T-cell (primary cell): Measurements from ENCODE around the gene JMJD8. TPM values are rescaled to one million over a fixed set of nuclear protein-coding genes. Genes with fewer than 3 reads are reported as not detected.

ENCODE experiments used
- ATAC-seq, 4 experiments: fragments of 200-7000 bp in 3 of 4; fragments of 150-1000 bp in 1 of 4; cut with Tn5 transposase; replicated peaks in 1 of 4; 1 replicate in 3 of 4; 2 replicates in 1 of 4; pipeline ENCODE4 v1.10.0; 2021; ENCODE audit warnings: moderate library complexity in 3 of 4, mild to moderate bottlenecking in 2 of 4, moderate number of reproducible peaks in 1 of 4
- CTCF ChIA-PET, 2 donors: fragments of 300-600 bp; sonication (Branson Sonifier 250); formaldehyde crosslinking; loops; one replicate each; lab custom pipeline; 2022; ENCODE audit warnings: antibody characterized with exemption in 2 of 2; lab: Charles Lee
- POLR2A ChIA-PET, 2 donors: fragments of 300-600 bp; sonication (Branson Sonifier 250); formaldehyde crosslinking; loops; one replicate each; lab custom pipeline; 2022; ENCODE audit warnings: antibody characterized with exemption in 2 of 2; lab: Charles Lee
- DNase-seq, 35 experiments: peaks; one replicate each; pipeline versions ENCODE4 v3.0.0 to v3.0.0-alpha.2; 2013 to 2023
- H3K27ac ChIP-seq: one replicate; pipeline ENCODE4 v1.5.1; 2013; ENCODE audit warnings: low read length
- H3K27me3 ChIP-seq, 2 experiments: replicated peaks in 1 of 2; 1 replicate in 1 of 2; 2 replicates in 1 of 2; pipeline versions ENCODE4 v1.6.1 to v1.7.0; 2013; ENCODE audit warnings: low read length in 1 of 2, mixed read lengths in 1 of 2; ENCODE audit not compliant: control insufficient read depth in 2 of 2, insufficient read depth in 2 of 2; ENCODE audit errors: extremely low read depth in 1 of 2
- H3K36me3 ChIP-seq, 2 donors: 1 replicate in 1 of 2; 2 replicates in 1 of 2; pipeline versions ENCODE4 v1.6.1 to v1.7.0; 2013; ENCODE audit warnings: low read length in 1 of 2; ENCODE audit not compliant: control insufficient read depth in 2 of 2, insufficient read depth in 1 of 2; ENCODE audit errors: extremely low read depth in 1 of 2
- H3K4me1 ChIP-seq, 2 experiments: 1 replicate in 1 of 2; 2 replicates in 1 of 2; pipeline versions ENCODE4 v1.6.1 to v1.7.0; 2013; ENCODE audit warnings: low read length in 2 of 2, mixed read lengths in 1 of 2; ENCODE audit not compliant: insufficient read depth in 2 of 2, control insufficient read depth in 1 of 2; ENCODE audit errors: extremely low read depth in 1 of 2
- H3K4me3 ChIP-seq, 2 donors: 1 replicate in 1 of 2; 2 replicates in 1 of 2; pipeline versions ENCODE4 v1.5.1 to v1.7.0; 2013; ENCODE audit warnings: mild to moderate bottlenecking in 2 of 2, low read length in 1 of 2, moderate library complexity in 1 of 2; ENCODE audit not compliant: control insufficient read depth in 1 of 2; ENCODE audit errors: extremely low read depth in 1 of 2
- H3K9me3 ChIP-seq: 2 replicates; pipeline ENCODE4 v1.7.0; 2013
- H3K27ac Mint-ChIP-seq, 2 donors: one replicate each; pipeline ENCODE4 v1.8.0; 2020 to 2021; ENCODE audit warnings: mild to moderate bottlenecking in 2 of 2, mixed read lengths in 2 of 2
- H3K27me3 Mint-ChIP-seq, 2 donors: one replicate each; pipeline ENCODE4 v1.8.0; 2021 to 2022; ENCODE audit warnings: mixed read lengths in 2 of 2
- H3K36me3 Mint-ChIP-seq: one replicate; pipeline ENCODE4 v1.8.0; 2021; ENCODE audit warnings: mixed read lengths
- H3K4me1 Mint-ChIP-seq, 3 donors: one replicate each; pipeline ENCODE4 v1.8.0; 2020 to 2022; ENCODE audit warnings: mixed read lengths in 3 of 3, mild to moderate bottlenecking in 1 of 3
- H3K4me3 Mint-ChIP-seq, 3 donors: one replicate each; pipeline ENCODE4 v1.8.0; 2020 to 2022; ENCODE audit warnings: mild to moderate bottlenecking in 3 of 3, mixed read lengths in 3 of 3, moderate library complexity in 3 of 3
- H3K9me3 Mint-ChIP-seq, 3 donors: one replicate each; pipeline ENCODE4 v1.8.0; 2020 to 2022; ENCODE audit warnings: mixed read lengths in 3 of 3
- WGBS: methylation state at CpG from one replicate; pipeline ENCODE4 v1.1.5; 2013; ENCODE audit warnings: missing lambda C conversion rate; ENCODE audit not compliant: insufficient coverage; 5-methylcytosine and 5-hydroxymethylcytosine counted together
- total RNA-seq, 35 experiments: library from RNA in 6 of 35; stranded (reverse) in 6 of 35; fragments of 120-200 nt in 1 of 35; gene quantifications; one replicate each; pipeline versions ENCODE4 v1.2.1 to v1.2.4 and lab custom pipeline; 2013 to 2026

The JMJD8 gene
- total RNA-seq, 5 donors from 2014 or later (not counting 1 experiment from before 2014, with no cell fraction given), result 27.3 to 54.4 (median 49.1) TPM

GRCh38 chr16:660459-661183 is 23.5 kb downstream of the JMJD8 start:
- H3K27ac Mint-ChIP-seq, result no peak overlapping the region
- POLR2A ChIA-PET, result no interaction called here
- CTCF ChIA-PET, result interaction anchor here in 1 of 2 donors (0.5 kb wide), 1 partner anchor 308 kb away, joined by 3 read pairs; the partner anchor contains the start of gene AXIN1

GRCh38 chr16:660132-660458 is 24.0 kb downstream of the JMJD8 start:
- Histone ChIP-seq H3K36me3 (no peaks in the 10 kb centered on the region), H3K4me3 (no peak overlapping the region), H3K4me1 (peaks cover 0 to 16% of the 10 kb centered on the region in 2 experiments), H3K9me3 (no peaks in the 10 kb centered on the region), H3K27ac (no peak overlapping the region), H3K27me3 (no peaks in the 10 kb centered on the region)
- Mint-ChIP-seq H3K36me3 (no peaks in the 10 kb centered on the region), H3K27ac (no peak overlapping the region), H3K9me3 (no peaks in the 10 kb centered on the region), H3K4me1 (peaks cover 0 to 7% (median 5%) of the 10 kb centered on the region in 3 donors), H3K4me3 (no peak overlapping the region), H3K27me3 (no peaks in the 10 kb centered on the region)
- ChIA-PET CTCF (interaction anchor here in 1 of 2 donors (0.5 kb wide), 1 partner anchor 307 kb away, joined by 3 read pairs; the partner anchor contains the start of gene AXIN1), POLR2A (no interaction called here)
- WGBS, result 82% methylated on average over 4 of the region's 6 CpGs
- DNase-seq, result no peak
- ATAC-seq, result peak in 1 of 4 experiments; percentile 6

More at GRCh38 chr16:660459-661183, 23.5 kb downstream of the JMJD8 start:
- no peaks in the 10 kb centered on the region for H3K27me3 Mint-ChIP-seq
- H3K4me3 ChIP-seq, result no peak overlapping the region
- no peaks in the 10 kb centered on the region for H3K9me3 Mint-ChIP-seq
- DNase-seq (peak in 32 of 35 experiments; percentile 29 to 76 (median 56)), ATAC-seq (peak; percentile 67 to 83 (median 72))
- H3K36me3 Mint-ChIP-seq, result no peaks in the 10 kb centered on the region
- no peaks in the 10 kb centered on the region for H3K27me3 ChIP-seq
- H3K4me1 Mint-ChIP-seq, result peaks cover 0 to 7% (median 5%) of the 10 kb centered on the region in 3 donors
- H3K9me3 ChIP-seq, result no peaks in the 10 kb centered on the region
- H3K4me3 Mint-ChIP-seq, result no peak overlapping the region
- peaks cover 0 to 16% of the 10 kb centered on the region in 2 experiments for H3K4me1 ChIP-seq
- no peaks in the 10 kb centered on the region for H3K36me3 ChIP-seq
- no peak overlapping the region for H3K27ac ChIP-seq
- WGBS, result 64% methylated on average over 29 of the region's 43 CpGs

GRCh38 chr16:659618-660017 is 24.5 kb downstream of the JMJD8 start:
- DNase-seq (no peak), ATAC-seq (no peak)
- no peaks in the 10 kb centered on the region for H3K36me3 Mint-ChIP-seq
- no peaks in the 10 kb centered on the region for H3K9me3 ChIP-seq
- H3K9me3 Mint-ChIP-seq, result no peaks in the 10 kb centered on the region
- H3K27me3 ChIP-seq, result no peaks in the 10 kb centered on the region
- H3K27me3 Mint-ChIP-seq, result no peaks in the 10 kb centered on the region
- no peak overlapping the region for H3K27ac ChIP-seq
- H3K36me3 ChIP-seq, result no peaks in the 10 kb centered on the region
- ChIA-PET POLR2A (no interaction called here), CTCF (interaction anchor here in 1 of 2 donors (0.5 kb wide), 1 partner anchor 307 kb away, joined by 3 read pairs; the partner anchor contains the start of gene AXIN1)
- peaks cover 0 to 16% of the 10 kb centered on the region in 2 experiments for H3K4me1 ChIP-seq
- no peak overlapping the region for H3K27ac Mint-ChIP-seq
- H3K4me1 Mint-ChIP-seq, result peaks cover 0 to 7% (median 5%) of the 10 kb centered on the region in 3 donors
- H3K4me3 ChIP-seq, result no peak overlapping the region
- H3K4me3 Mint-ChIP-seq, result no peak overlapping the region
- 88% methylated on average over 19 of the region's 20 CpGs for WGBS

DNA sequence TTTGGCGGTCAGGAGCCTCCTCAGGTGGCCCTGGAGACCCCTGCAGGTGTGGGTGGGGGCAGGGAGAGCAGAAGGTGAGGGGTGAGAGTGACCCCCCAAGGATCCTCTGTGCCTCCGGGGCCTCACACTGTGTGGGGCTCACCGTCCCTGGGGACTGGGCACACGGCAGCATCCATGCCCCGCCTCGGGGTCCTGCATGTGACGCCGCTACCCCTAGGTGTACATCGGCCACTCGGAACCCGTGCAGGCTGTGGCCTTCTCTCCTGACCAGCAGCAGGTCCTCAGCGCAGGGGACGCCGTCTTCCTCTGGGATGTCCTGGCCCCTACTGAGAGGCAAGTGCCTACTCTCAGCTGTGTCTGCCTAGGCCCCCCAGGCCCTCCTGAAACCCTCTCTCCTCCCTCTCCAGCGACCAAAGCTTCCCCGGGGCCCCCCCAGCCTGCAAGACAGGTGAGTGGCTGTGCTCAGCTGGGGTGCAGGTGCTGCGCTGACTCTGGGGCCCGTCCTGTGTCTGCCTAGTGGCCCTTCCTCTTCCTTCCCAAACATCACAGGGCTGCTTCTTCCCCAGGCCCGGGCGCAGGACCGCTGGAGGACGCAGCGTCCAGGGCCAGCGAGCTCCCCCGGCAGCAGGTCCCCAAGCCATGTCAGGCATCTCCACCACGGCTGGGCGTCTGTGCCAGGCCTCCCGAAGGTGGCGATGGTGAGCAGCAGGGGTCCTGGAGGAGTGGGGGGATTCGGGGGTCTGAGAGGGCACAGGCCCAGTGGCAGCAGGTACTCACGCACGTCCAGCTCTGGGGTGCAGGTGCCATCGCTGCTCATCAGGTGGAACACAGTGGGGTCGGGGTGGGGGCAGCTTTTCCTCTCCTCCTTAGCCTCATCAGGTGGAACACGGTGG is 25.2 kb downstream of the JMJD8 start:
- Mint-ChIP-seq H3K9me3 (no peaks in the 10 kb centered on the region), H3K27me3 (no peaks in the 10 kb centered on the region), H3K4me1 (peaks cover 0 to 7% (median 5%) of the 10 kb centered on the region in 3 donors), H3K4me3 (no peak overlapping the region), H3K27ac (no peak overlapping the region), H3K36me3 (no peaks in the 10 kb centered on the region)
- Histone ChIP-seq H3K36me3 (no peaks in the 10 kb centered on the region), H3K4me3 (no peak overlapping the region), H3K4me1 (peaks cover 0 to 16% of the 10 kb centered on the region in 2 experiments), H3K27me3 (no peaks in the 10 kb centered on the region), H3K9me3 (no peaks in the 10 kb centered on the region), H3K27ac (no peak overlapping the region)
- ChIA-PET CTCF (interaction anchor here in 1 of 2 donors (0.5 kb wide), 1 partner anchor 321 kb away, joined by 6 read pairs; no protein-coding TSS in a partner anchor), POLR2A (no interaction called here)
- DNase-seq, result no peak
- ATAC-seq, result no peak
- WGBS, result 94% methylated on average over 31 of the region's 35 CpGs

DNA sequence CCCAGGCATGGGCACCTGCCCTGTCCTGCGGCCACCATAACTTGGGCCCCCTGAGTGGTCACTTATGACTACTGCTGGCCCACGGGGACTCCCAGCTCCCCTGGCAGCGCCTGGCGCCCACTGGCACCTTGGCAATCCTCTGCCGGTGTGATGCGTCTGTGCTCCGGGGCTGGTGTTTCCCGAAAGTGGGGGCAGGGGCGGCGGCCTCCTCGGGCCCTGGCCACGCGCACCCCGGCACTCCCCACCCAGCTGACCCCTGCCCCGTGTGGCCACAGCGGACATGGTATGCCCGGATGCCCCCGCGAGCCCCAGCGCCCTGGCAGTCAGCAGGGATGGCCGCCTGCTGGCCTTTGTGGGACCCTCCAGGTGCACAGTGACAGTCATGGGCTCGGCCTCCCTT is 26.6 kb downstream of the JMJD8 start:
- ATAC-seq (no peak), DNase-seq (no peak)
- no peaks in the 10 kb centered on the region for H3K36me3 Mint-ChIP-seq
- ChIA-PET CTCF (no interaction called here), POLR2A (no interaction called here)
- peaks cover 0 to 16% of the 10 kb centered on the region in 2 experiments for H3K4me1 ChIP-seq
- H3K4me3 Mint-ChIP-seq, result no peak overlapping the region
- no peak overlapping the region for H3K27ac Mint-ChIP-seq
- H3K9me3 Mint-ChIP-seq, result no peaks in the 10 kb centered on the region
- no peak overlapping the region for H3K4me3 ChIP-seq
- H3K9me3 ChIP-seq, result no peaks in the 10 kb centered on the region
- no peak overlapping the region for H3K27ac ChIP-seq
- H3K27me3 Mint-ChIP-seq, result no peaks in the 10 kb centered on the region
- 98% methylated on average over 22 of the region's 22 CpGs for WGBS
- peaks cover 0 to 5% (median 5%) of the 10 kb centered on the region in 3 donors for H3K4me1 Mint-ChIP-seq
- no peaks in the 10 kb centered on the region for H3K36me3 ChIP-seq
- H3K27me3 ChIP-seq, result no peaks in the 10 kb centered on the region

GRCh38 chr16:654034-654433 is 30.1 kb downstream of the JMJD8 start:
- Mint-ChIP-seq H3K9me3 (no peaks in the 10 kb centered on the region), H3K27ac (no peak overlapping the region), H3K4me3 (no peak overlapping the region), H3K4me1 (peaks cover 0 to 5% (median 4%) of the 10 kb centered on the region in 3 donors), H3K27me3 (no peaks in the 10 kb centered on the region), H3K36me3 (no peaks in the 10 kb centered on the region)
- H3K27me3 ChIP-seq, result no peaks in the 10 kb centered on the region
- H3K4me1 ChIP-seq, result peaks cover 0 to 8% of the 10 kb centered on the region in 2 experiments
- H3K27ac ChIP-seq, result no peak overlapping the region
- ChIA-PET POLR2A (no interaction called here), CTCF (no interaction called here)
- H3K36me3 ChIP-seq, result peaks cover 0 to 7% of the 10 kb centered on the region in 2 donors
- no peak for ATAC-seq
- no peaks in the 10 kb centered on the region for H3K9me3 ChIP-seq
- H3K4me3 ChIP-seq, result no peak overlapping the region
- no peak for DNase-seq
- WGBS, result 98% methylated on average over 9 of the region's 12 CpGs
